OCI-LY3 (cell line): Measurements from ENCODE around the gene KRTAP27-1.

Experiments used
- H2AFZ ChIP-seq: fragments of 200-600, 300-600 bp; shearing (Covaris generic); 2 replicates; pipeline ENCODE4 v1.6.0; 2014; ENCODE audit warnings: antibody characterized with exemption, low read depth, low read length
- H3K27ac ChIP-seq: fragments of 200-600, 300-600 bp; sonication (generic); 2 replicates; pipeline ENCODE4 v1.5.1; 2014; ENCODE audit warnings: mild to moderate bottlenecking, low read length, moderate library complexity, mixed read lengths
- H3K27me3 ChIP-seq: fragments of 200-600, 300-600 bp; sonication (generic); 2 replicates; pipeline ENCODE4 v1.6.1; 2014; ENCODE audit warnings: low read depth, low read length, mixed read lengths
- H3K36me3 ChIP-seq: fragments of 200-600, 300-600 bp; sonication (generic); replicated peaks from 2 replicates; pipeline ENCODE3; 2014; ENCODE audit warnings: low read depth, low read length, mixed read lengths
- H3K4me1 ChIP-seq: fragments of 300-600, 200-600 bp; sonication (generic); 2 replicates; pipeline ENCODE4 v1.6.1; 2014; ENCODE audit warnings: low read length, mixed read lengths
- H3K4me2 ChIP-seq: fragments of 200-600, 300-600 bp; sonication (generic); 2 replicates; pipeline ENCODE4 v1.6.1; 2014; ENCODE audit warnings: low read length, mixed read lengths
- H3K4me3 ChIP-seq: fragments of 300-600, 200-600 bp; sonication (generic); 2 replicates; pipeline ENCODE4 v1.5.1; 2014; ENCODE audit warnings: antibody characterized with exemption, mild to moderate bottlenecking, low read length, moderate library complexity
- H3K79me2 ChIP-seq: fragments of 300-600, 200-600 bp; shearing (Covaris generic); 2 replicates; pipeline ENCODE4 v1.6.1; 2014; ENCODE audit warnings: mild to moderate bottlenecking, low read length, mixed read lengths
- H3K9ac ChIP-seq: fragments of 300-600, 200-600 bp; shearing (Covaris generic); 2 replicates; pipeline ENCODE4 v1.6.0; 2014; ENCODE audit warnings: mild to moderate bottlenecking, low read length, moderate library complexity
- H3K9me3 ChIP-seq: fragments of 200-600, 300-600 bp; shearing (Covaris generic); 2 replicates; pipeline ENCODE4 v1.6.1; 2014; ENCODE audit warnings: low read length, mixed read lengths; ENCODE audit not compliant: insufficient read depth
- H4K20me1 ChIP-seq: fragments of 200-600, 300-600 bp; sonication (generic); 2 replicates; pipeline ENCODE4 v1.6.1; 2016; ENCODE audit warnings: low read length, mixed read lengths; ENCODE audit not compliant: insufficient read depth
- EZH2phosphoT487 ChIP-seq: fragments of 200-600 bp; shearing (Covaris generic); IDR thresholded peaks from 2 replicates; pipeline ENCODE4 v1.6.1; 2018; ENCODE audit warnings: antibody characterized with exemption, mixed run types, low read depth
- TF ChIP-seq, protein P1 (sequence below): fragments of 200-600, 300-600 bp; sonication (generic); IDR thresholded peaks from 2 replicates; pipeline ENCODE4 v1.5.1; 2014; ENCODE audit warnings: antibody characterized with exemption, low read length, low read depth

Gene KRTAP27-1

DNA sequence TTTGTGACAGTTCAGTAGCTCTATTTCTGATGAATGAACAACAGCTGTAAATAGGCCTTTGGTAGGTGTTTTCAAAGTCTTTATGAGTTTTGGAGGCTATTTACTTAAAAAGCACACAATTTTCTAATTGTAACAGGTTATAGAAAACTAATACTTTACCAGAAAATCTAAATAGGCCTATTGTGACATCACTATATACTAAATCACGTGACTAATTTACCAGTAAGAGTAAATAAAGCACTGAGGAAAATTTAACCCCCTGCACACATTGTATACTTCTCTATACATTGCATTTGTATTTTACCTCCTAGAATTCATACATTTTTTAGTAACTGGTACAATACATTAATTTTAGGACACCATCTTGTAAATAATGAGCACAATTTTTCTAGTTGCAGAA lies 32.4 kb downstream of the KRTAP27-1 start:
- H2AFZ ChIP-seq = no peak overlapping the region
- no peaks in the 10 kb centered on the region for H3K36me3 ChIP-seq
- H3K27me3 ChIP-seq = no peaks in the 10 kb centered on the region
- H4K20me1 ChIP-seq = no peaks in the 10 kb centered on the region
- H3K9ac ChIP-seq = no peak overlapping the region
- H3K4me1 ChIP-seq = no peaks in the 10 kb centered on the region
- no peaks in the 10 kb centered on the region for H3K79me2 ChIP-seq
- no peaks in the 10 kb centered on the region for H3K9me3 ChIP-seq
- no peak overlapping the region for H3K4me3 ChIP-seq
- no peak overlapping the region for H3K4me2 ChIP-seq
- TF ChIP-seq, protein P1, sequence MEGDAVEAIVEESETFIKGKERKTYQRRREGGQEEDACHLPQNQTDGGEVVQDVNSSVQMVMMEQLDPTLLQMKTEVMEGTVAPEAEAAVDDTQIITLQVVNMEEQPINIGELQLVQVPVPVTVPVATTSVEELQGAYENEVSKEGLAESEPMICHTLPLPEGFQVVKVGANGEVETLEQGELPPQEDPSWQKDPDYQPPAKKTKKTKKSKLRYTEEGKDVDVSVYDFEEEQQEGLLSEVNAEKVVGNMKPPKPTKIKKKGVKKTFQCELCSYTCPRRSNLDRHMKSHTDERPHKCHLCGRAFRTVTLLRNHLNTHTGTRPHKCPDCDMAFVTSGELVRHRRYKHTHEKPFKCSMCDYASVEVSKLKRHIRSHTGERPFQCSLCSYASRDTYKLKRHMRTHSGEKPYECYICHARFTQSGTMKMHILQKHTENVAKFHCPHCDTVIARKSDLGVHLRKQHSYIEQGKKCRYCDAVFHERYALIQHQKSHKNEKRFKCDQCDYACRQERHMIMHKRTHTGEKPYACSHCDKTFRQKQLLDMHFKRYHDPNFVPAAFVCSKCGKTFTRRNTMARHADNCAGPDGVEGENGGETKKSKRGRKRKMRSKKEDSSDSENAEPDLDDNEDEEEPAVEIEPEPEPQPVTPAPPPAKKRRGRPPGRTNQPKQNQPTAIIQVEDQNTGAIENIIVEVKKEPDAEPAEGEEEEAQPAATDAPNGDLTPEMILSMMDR = no peak
- TF ChIP-seq EZH2phosphoT487 = no peak
- no peak overlapping the region for H3K27ac ChIP-seq

DNA sequence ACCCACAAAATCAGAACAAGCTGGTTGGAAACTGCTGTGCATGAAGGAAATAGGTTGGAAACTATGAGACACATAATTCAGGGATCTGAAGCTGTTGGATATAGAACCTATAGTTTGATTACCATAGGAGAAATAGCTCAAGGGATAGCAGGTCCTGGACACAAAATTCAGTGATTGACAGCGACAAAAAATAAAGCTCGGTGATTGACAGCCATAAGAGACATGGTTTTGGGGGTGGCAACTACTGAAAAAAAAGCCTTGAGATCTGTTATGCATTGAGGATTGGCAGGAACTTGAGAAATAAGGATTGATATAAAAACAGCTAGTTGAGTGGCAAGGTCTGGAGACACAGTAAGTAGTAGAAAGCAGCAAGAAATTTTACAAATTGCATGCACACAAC lies 48.3 kb downstream of the KRTAP27-1 start, which contains the start of gene KRTAP25-1:
TSS of gene KRTAP25-1 (minus strand) at position 300 of the 400 bp plus-strand sequence. CDS start at position 276, 24 bp downstream.
- no peaks in the 10 kb centered on the region for H3K9me3 ChIP-seq
- TF ChIP-seq, protein P1 = no peak
- no peak for TF ChIP-seq EZH2phosphoT487
- H3K4me1 ChIP-seq = no peaks in the 10 kb centered on the region

More for the DNA sequence above, 48.3 kb downstream of the KRTAP27-1 start, which contains the start of gene KRTAP25-1:
- Histone ChIP-seq H3K4me3 (no peak within 1 kb of the TSS), H3K4me2 (no peak within 1 kb of the TSS), H3K27me3 (no peaks in the 10 kb centered on the region), H3K36me3 (no peaks in the 10 kb centered on the region), H3K9ac (no peak within 1 kb of the TSS), H3K27ac (no peak within 1 kb of the TSS), H2AFZ (no peak within 1 kb of the TSS), H3K79me2 (no peaks in the 10 kb centered on the region), H4K20me1 (no peaks in the 10 kb centered on the region)
